ENCODE measurements around the gene PCYT2. TPM values are rescaled to one million over a fixed set of nuclear protein-coding genes. Genes with fewer than 3 reads are reported as not detected.

Gene PCYT2
- total and polyA plus RNA-seq, 9 of the 15 experiments (the other 6 are each of a cell fraction or from before 2014, with no cell fraction given): 0.92 to 134 (median 82.5) TPM

- TF ChIP-seq, protein P1, sequence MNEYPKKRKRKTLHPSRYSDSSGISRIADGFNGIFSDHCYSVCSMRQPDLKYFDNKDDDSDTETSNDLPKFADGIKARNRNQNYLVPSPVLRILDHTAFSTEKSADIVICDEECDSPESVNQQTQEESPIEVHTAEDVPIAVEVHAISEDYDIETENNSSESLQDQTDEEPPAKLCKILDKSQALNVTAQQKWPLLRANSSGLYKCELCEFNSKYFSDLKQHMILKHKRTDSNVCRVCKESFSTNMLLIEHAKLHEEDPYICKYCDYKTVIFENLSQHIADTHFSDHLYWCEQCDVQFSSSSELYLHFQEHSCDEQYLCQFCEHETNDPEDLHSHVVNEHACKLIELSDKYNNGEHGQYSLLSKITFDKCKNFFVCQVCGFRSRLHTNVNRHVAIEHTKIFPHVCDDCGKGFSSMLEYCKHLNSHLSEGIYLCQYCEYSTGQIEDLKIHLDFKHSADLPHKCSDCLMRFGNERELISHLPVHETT (CRISPR knock-in tag; conservative IDR thresholded peaks at IDR 0.05 in 1 of 2, IDR thresholded peaks at IDR 0.05 in 1 of 2): 0 out of 4 replicates have a peak, but pooled peaks of 1 of the 2 experiments have one; percentile 45
- TF ChIP-seq CHD4 (IDR thresholded peaks at IDR 0.05; ENCODE audit: insufficient read depth, insufficient replicate concordance, low read depth, low read length, poor library complexity, severe bottlenecking): peak; percentile 29
- TF ChIP-seq, protein P2, sequence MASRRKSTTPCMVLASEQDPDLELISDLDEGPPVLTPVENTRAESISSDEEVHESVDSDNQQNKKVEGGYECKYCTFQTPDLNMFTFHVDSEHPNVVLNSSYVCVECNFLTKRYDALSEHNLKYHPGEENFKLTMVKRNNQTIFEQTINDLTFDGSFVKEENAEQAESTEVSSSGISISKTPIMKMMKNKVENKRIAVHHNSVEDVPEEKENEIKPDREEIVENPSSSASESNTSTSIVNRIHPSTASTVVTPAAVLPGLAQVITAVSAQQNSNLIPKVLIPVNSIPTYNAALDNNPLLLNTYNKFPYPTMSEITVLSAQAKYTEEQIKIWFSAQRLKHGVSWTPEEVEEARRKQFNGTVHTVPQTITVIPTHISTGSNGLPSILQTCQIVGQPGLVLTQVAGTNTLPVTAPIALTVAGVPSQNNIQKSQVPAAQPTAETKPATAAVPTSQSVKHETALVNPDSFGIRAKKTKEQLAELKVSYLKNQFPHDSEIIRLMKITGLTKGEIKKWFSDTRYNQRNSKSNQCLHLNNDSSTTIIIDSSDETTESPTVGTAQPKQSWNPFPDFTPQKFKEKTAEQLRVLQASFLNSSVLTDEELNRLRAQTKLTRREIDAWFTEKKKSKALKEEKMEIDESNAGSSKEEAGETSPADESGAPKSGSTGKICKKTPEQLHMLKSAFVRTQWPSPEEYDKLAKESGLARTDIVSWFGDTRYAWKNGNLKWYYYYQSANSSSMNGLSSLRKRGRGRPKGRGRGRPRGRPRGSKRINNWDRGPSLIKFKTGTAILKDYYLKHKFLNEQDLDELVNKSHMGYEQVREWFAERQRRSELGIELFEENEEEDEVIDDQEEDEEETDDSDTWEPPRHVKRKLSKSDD (conservative IDR thresholded peaks at IDR 0.05; ENCODE audit: low read length): no peak
- TF ChIP-seq, protein P3, sequence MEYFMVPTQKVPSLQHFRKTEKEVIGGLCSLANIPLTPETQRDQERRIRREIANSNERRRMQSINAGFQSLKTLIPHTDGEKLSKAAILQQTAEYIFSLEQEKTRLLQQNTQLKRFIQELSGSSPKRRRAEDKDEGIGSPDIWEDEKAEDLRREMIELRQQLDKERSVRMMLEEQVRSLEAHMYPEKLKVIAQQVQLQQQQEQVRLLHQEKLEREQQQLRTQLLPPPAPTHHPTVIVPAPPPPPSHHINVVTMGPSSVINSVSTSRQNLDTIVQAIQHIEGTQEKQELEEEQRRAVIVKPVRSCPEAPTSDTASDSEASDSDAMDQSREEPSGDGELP (CRISPR knock-in tag; IDR thresholded peaks at IDR 0.05; ENCODE audit: borderline replicate concordance): peak; percentile 68
- TF ChIP-seq BHLHE40 (IDR thresholded peaks at IDR 0.05; ENCODE audit: low read length): peak; percentile 69
- peak; percentile 95 for TF ChIP-seq L3MBTL2 (IDR thresholded peaks at IDR 0.05)
- TF ChIP-seq, protein P4, sequence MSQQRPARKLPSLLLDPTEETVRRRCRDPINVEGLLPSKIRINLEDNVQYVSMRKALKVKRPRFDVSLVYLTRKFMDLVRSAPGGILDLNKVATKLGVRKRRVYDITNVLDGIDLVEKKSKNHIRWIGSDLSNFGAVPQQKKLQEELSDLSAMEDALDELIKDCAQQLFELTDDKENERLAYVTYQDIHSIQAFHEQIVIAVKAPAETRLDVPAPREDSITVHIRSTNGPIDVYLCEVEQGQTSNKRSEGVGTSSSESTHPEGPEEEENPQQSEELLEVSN (IDR thresholded peaks at IDR 0.05; ENCODE audit: borderline replicate concordance in 1 of 2, extremely low read depth in 1 of 2, insufficient read depth in 1 of 2, insufficient read length in 1 of 2, low read depth in 1 of 2, low read length in 1 of 2, poor library complexity in 1 of 2, severe bottlenecking in 1 of 2): peak; percentile 92 to 95
Measured at GRCh38 chr17:81922566-81923301, 11.5 kb upstream of the PCYT2 start (continued).
